ENCODE measurements around the gene APOBEC3F.

DNA sequence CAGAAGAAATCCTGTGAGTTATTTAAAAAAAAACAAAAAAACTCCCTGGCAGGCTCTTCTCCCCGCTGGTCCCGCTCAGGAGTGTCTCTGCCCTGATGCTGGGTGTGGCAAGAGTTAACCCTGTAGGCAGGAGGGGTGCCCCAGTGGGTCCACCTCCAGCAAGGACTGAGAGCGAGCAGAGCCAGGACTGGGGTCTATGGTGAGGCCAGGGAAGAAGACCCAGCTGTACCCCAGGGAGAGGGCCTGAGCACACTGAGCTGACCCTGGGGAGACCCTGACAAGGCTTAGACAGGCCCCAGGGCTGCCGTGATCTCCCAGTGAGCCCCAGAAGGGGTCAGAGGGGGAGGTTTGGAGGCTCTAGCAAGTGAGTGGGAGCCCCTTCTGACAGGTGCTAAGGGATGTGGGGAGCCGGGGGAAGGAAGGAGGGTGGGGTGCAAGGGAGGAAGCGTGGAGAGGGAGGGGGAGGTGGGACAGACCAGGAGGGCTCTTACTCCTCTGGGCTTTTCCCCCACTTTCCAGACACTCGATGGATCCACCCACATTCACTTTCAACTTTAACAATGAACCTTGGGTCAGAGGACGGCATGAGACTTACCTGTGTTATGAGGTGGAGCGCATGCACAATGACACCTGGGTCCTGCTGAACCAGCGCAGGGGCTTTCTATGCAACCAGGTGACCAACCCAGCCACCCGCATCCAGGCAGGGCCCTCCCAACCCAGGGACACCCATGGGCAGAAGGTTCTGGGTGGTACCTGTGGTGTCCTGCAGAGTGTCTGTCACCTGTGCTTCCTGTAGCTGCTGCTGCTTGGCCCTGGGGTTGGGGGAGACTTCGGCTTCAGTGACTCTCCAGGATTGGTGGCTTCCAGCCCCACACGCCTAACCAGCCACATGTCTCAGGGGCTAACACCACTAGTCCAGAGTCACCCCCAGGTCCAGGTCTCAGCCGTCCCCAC is 42.8 kb downstream of the APOBEC3F start:
- TF ChIP-seq POLR2AphosphoS5 (IDR thresholded peaks at IDR 0.05), result no peak
- no peak for TF ChIP-seq POLR2A (IDR thresholded peaks at IDR 0.05)
